Osteoblast (primary cell): ENCODE measurements around the gene PTPN14. TPM values are rescaled to one million over a fixed set of nuclear protein-coding genes. Genes with fewer than 3 reads are reported as not detected.

Source experiments
- DNase-seq: peaks from one replicate; pipeline ENCODE4 v3.0.0; 2011; ENCODE audit warnings: low spot score, mixed read lengths; ENCODE audit not compliant: insufficient read length; ENCODE audit errors: missing footprints
- H2AFZ ChIP-seq: 2 replicates; pipeline ENCODE4 v1.6.0; 2011; ENCODE audit warnings: mild to moderate bottlenecking, low read length
- H3K27ac ChIP-seq: 2 replicates; pipeline ENCODE4 v1.5.1; 2011; ENCODE audit warnings: mild to moderate bottlenecking, low read depth, low read length, moderate library complexity
- H3K27me3 ChIP-seq: 2 replicates; pipeline ENCODE4 v1.6.0; 2012; ENCODE audit warnings: mild to moderate bottlenecking, control low read depth, inconsistent platforms, low read length, moderate library complexity; ENCODE audit not compliant: insufficient read depth
- H3K36me3 ChIP-seq: 2 replicates; pipeline ENCODE4 v1.5.1; 2011; ENCODE audit warnings: mild to moderate bottlenecking, low read length, control low read depth, moderate library complexity; ENCODE audit not compliant: insufficient read depth
- H3K4me1 ChIP-seq: 2 replicates; pipeline ENCODE4 v1.5.1; 2011; ENCODE audit warnings: mild to moderate bottlenecking, low read length, control low read depth, moderate library complexity; ENCODE audit not compliant: insufficient read depth
- H3K4me2 ChIP-seq: 2 replicates; pipeline ENCODE4 v1.6.0; 2011; ENCODE audit warnings: mild to moderate bottlenecking, low read length; ENCODE audit not compliant: insufficient read depth
- H3K4me3 ChIP-seq: fragments of 200-600 bp; sonication (generic); 3 replicates; pipeline ENCODE4 v1.5.1; 2012; ENCODE audit warnings: mild to moderate bottlenecking, low read length, inconsistent platforms; ENCODE audit not compliant: insufficient read depth
- H3K79me2 ChIP-seq: 2 replicates; pipeline ENCODE4 v1.6.0; 2012; ENCODE audit warnings: mild to moderate bottlenecking, low read length, control low read depth, inconsistent platforms; ENCODE audit not compliant: insufficient read depth
- H3K9me3 ChIP-seq: 2 replicates; pipeline ENCODE4 v1.5.1; 2011; ENCODE audit warnings: low read depth, low read length, control low read depth
- H4K20me1 ChIP-seq: 2 replicates; pipeline ENCODE4 v1.6.0; 2012; ENCODE audit warnings: mild to moderate bottlenecking, low read length, control low read depth; ENCODE audit not compliant: insufficient read depth
- total RNA-seq: library from RNA; depleted of rRNA; stranded (reverse); fragments of >200 nt; gene quantifications from 2 replicates; pipeline ENCODE4 v1.2.3, GENCODE V29; 2012
- TF ChIP-seq, protein P1 (sequence below): IDR thresholded peaks from 2 replicates; pipeline ENCODE4 v1.5.1; 2011; ENCODE audit warnings: mild to moderate bottlenecking, low read depth, low read length, moderate library complexity; ENCODE audit errors: extremely low read depth

The PTPN14 gene
- total RNA-seq, 1 donor, result 131 TPM

DNA sequence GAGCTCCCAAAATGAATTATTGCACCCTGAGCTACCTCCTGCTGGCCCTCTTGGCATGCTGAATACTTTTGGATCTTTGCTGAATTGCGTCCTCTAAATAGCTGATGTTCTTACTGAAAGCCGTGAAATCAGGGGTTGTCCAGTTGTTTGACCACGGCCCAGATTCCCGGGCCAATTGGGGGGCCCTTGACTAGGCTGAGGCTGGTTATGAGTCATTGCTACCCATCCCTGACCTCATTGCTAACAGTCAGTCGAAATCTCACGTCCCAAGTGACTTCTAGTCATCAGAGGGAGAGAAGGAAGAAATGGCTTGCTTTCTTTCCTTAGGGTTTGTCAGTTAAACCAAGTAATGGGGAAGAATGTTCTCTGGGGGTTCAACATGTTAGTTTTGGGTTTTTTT is 233.0 kb downstream of the PTPN14 start:
- Histone ChIP-seq H3K4me2 (peak overlapping the region; percentile 73), H3K36me3 (peaks cover 10% of the 10 kb centered on the region), H4K20me1 (no peaks in the 10 kb centered on the region), H3K4me1 (peaks cover 28% of the 10 kb centered on the region), H3K79me2 (no peaks in the 10 kb centered on the region), H3K4me3 (peak overlapping the region; percentile 49), H2AFZ (peak overlapping the region; percentile 24), H3K9me3 (no peaks in the 10 kb centered on the region), H3K27me3 (no peaks in the 10 kb centered on the region), H3K27ac (peak overlapping the region; percentile 81)
- peak; percentile 81 for DNase-seq
- TF ChIP-seq, protein P1, sequence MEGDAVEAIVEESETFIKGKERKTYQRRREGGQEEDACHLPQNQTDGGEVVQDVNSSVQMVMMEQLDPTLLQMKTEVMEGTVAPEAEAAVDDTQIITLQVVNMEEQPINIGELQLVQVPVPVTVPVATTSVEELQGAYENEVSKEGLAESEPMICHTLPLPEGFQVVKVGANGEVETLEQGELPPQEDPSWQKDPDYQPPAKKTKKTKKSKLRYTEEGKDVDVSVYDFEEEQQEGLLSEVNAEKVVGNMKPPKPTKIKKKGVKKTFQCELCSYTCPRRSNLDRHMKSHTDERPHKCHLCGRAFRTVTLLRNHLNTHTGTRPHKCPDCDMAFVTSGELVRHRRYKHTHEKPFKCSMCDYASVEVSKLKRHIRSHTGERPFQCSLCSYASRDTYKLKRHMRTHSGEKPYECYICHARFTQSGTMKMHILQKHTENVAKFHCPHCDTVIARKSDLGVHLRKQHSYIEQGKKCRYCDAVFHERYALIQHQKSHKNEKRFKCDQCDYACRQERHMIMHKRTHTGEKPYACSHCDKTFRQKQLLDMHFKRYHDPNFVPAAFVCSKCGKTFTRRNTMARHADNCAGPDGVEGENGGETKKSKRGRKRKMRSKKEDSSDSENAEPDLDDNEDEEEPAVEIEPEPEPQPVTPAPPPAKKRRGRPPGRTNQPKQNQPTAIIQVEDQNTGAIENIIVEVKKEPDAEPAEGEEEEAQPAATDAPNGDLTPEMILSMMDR, result no peak

DNA sequence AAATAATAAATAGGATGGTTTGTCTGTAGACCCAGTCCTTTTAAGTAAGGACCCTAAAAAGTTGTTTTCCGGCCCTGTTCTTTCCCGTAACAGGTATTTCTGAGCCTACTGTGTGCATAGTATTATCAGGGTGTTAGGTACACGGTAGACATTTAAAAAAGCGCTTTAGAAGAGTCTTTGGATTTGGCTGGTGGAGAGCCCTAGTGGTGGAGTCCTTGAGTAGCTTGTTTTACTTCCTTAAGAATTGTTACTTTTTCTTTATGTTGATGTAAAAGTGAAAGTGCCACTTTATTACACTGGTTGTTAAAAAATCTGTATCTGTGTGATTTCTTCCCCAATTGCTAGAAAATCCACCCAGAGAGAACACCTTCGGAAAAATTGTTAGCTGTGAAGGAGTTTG is 233.7 kb downstream of the PTPN14 start:
- Histone ChIP-seq H3K27me3 (no peaks in the 10 kb centered on the region), H4K20me1 (no peaks in the 10 kb centered on the region), H3K27ac (peak overlapping the region; percentile 81), H3K4me2 (peak overlapping the region; percentile 73), H2AFZ (peak overlapping the region; percentile 24), H3K4me1 (peaks cover 28% of the 10 kb centered on the region), H3K9me3 (no peaks in the 10 kb centered on the region), H3K36me3 (peaks cover 10% of the 10 kb centered on the region), H3K79me2 (no peaks in the 10 kb centered on the region), H3K4me3 (peak overlapping the region; percentile 49)
- DNase-seq, result no peak
- TF ChIP-seq, protein P1, result peak; percentile 42

DNA sequence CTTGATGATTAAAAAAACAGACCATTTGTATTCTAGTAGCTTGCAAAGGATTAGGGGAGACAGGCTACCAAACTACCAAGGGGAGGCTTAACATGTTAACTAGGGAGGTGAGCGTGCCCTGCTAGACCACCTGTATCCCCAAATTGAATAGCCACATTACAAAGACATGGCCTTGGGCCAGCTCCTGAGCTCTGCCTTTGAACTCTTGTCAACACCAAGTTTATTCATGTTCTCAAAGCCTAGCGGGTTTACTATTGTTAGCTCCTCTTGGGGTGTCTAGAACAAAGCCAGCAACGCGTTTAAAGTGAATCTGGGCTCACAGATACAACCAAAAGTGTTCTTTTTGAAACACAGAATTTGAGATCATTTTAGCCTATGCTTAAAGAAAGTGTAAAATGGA is 234.1 kb downstream of the PTPN14 start:
- Histone ChIP-seq H3K27ac (peak overlapping the region; percentile 81), H3K4me2 (peak overlapping the region; percentile 73), H2AFZ (no peak overlapping the region), H3K36me3 (peaks cover 10% of the 10 kb centered on the region), H3K27me3 (no peaks in the 10 kb centered on the region), H3K79me2 (no peaks in the 10 kb centered on the region), H3K9me3 (no peaks in the 10 kb centered on the region), H4K20me1 (no peaks in the 10 kb centered on the region), H3K4me1 (peaks cover 28% of the 10 kb centered on the region), H3K4me3 (no peak overlapping the region)
- DNase-seq, result no peak
- TF ChIP-seq, protein P1, result no peak

DNA sequence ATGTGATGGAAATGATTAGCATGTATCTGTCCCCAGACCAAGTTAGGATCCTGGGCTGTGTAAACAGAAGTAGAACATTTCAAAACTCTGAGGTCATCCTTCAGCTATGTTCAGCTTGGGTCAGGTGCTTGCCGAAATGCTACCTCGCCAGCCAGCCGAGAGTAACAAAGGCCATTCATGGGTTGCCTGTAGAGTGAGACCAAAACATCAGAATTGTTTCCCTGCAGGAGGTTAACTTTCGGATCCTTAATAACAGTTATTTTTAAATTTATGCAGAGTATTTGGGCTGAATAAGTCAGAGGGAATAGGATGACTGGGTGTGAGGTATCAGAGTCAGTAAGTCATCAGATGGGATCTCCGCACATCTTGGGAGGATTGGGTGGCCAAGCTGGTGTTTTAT is 234.8 kb downstream of the PTPN14 start:
- Histone ChIP-seq H3K4me3 (no peak overlapping the region), H3K79me2 (no peaks in the 10 kb centered on the region), H3K9me3 (no peaks in the 10 kb centered on the region), H2AFZ (no peak overlapping the region), H3K36me3 (peaks cover 10% of the 10 kb centered on the region), H3K27me3 (no peaks in the 10 kb centered on the region), H3K4me2 (peak overlapping the region; percentile 38), H4K20me1 (no peaks in the 10 kb centered on the region), H3K27ac (no peak overlapping the region), H3K4me1 (peaks cover 28% of the 10 kb centered on the region)
- TF ChIP-seq, protein P1, result no peak
- peak; percentile 35 for DNase-seq
